Activated CD4-positive, alpha-beta T cell treated with anti-CD3 and anti-CD28 coated beads for 48 hours (primary cell): ENCODE measurements around the gene JUND.

Source experiments
- DNase-seq: peaks from one replicate; pipeline ENCODE4 v3.0.0-alpha.2; 2020

JUND gene

DNA sequence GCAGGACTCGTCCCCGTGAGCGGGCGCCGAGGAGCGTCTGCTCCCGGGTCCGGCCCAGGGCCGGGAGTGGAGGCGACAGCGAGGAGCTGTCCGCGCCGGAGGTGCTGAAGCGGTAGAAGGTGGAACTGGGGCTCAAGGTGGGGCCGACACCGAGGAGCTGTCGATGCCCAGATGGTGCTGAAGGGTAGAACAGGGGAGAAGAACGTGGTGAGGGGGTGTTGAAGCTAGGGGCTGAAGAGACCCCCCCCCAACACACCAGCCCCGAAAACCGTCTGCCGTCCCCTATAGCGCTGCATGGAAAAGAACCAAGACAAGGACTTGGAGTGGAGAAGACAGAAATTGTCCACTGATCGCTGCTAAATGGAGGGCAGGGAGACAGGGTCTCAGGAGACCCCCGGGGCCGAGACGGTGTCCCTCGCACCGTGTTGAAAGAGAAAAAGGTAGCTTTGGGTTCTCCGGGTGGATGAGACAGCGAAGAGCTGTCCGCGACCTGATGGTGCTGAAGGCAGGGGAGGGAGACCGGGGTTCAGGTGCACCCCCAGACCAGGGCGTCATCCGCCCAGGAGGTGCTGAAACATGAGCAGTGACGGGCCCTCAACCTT lies 48.1 kb downstream of the JUND start:
- DNase-seq = peak; percentile 67

DNA sequence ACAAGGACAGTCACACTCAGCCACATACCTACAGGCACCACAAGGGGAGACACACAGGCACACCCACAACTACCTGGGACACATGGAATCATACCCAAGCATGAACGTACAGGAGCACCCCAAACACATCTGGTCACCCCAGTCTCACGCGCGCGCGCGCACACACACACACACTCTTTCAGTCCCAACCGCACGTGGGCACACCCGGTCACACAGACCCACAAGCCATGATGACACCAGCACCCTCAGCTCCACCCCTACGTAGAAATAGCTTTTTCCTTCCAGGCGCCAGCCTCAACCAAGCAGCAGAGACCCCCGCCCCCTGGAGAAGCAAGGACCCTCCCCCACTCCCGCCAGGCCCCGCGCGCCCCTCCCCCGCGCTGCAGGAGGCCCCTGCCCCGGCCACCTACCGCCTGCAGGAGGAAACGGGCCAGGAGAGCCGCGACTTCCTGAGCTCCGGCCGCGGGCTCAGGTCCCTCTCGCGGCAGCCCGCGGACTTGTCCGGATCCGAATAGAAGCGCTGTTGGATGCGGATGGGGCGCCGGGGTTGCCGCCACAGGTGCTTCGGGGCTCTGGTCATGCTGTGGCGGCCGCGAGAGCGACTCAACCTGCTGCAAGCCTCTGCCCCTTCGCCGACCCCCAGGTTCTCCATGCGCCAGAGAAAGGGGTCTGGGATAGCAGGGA lies 48.7 kb downstream of the JUND start:
- peak; percentile 31 for DNase-seq

GRCh38 chr19:18231775-18232174 lies 49.6 kb downstream of the JUND start:
- DNase-seq = no peak

DNA sequence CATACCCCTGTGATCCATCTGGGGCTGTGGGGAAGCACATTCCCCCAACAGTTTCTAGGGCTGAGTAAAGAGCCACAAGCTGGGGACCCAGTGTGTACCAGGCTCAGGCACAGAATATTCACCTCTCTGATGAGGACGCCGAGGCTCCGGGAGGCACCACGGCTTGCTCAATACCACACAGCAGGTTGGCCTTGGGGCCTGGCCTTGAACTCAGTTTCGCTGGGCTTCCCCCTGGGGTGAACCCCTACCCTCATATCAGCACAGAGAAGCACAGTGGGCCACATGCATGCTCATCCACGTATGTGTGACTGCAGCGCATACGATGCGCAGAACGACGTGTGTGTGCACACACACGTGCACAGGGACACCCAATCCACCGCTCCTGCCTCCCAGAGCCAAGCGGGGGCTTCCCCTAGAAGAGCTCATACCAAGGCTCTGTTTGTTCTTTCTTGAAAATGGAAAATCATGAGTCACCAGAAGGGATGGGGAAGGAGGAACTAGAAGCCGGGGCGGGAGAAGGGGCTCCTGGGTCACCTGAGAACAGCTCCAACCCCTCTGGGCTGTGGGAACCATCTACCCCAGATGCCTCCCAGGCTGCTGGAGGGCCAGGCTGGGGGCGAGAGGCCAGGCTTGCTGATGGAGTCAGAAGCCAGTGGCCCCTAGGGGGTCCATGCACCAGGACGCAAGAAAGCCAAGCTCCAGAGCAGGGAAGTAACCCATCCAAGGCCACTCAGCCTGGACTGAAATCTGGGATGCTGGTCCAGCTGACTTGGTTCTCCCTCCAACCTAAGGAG lies 50.3 kb downstream of the JUND start:
- no peak for DNase-seq

DNA sequence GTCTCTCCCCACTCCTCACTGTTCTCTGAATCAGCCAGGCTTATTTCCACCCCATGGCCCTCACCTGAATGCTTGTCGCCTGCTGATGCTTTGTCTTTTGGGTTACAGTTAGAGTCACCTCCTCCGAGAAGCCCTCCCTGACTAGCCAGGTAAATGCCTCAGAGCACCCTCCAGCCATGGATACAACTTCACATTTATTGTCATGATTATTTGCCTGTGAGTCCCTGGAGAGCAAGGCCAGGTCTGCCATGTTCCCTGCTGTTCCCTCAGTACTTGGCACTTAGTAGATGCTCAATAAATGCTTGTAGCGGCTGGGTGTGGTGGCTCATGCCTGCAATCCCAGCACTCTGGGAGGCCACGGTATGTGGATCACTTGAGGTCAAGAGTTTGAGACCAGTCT lies 51.5 kb downstream of the JUND start:
- DNase-seq = no peak
